GM21528 (cell line): ENCODE measurements around the gene ONECUT3.

Experiments
- ATAC-seq: cut with Tn5 transposase; IDR thresholded peaks from one replicate; pipeline ENCODE4 v1.9.1; 2021; ENCODE audit warnings: mild to moderate bottlenecking, moderate library complexity; ENCODE audit not compliant: unreplicated experiment, low FRiP score

The ONECUT3 gene

DNA sequence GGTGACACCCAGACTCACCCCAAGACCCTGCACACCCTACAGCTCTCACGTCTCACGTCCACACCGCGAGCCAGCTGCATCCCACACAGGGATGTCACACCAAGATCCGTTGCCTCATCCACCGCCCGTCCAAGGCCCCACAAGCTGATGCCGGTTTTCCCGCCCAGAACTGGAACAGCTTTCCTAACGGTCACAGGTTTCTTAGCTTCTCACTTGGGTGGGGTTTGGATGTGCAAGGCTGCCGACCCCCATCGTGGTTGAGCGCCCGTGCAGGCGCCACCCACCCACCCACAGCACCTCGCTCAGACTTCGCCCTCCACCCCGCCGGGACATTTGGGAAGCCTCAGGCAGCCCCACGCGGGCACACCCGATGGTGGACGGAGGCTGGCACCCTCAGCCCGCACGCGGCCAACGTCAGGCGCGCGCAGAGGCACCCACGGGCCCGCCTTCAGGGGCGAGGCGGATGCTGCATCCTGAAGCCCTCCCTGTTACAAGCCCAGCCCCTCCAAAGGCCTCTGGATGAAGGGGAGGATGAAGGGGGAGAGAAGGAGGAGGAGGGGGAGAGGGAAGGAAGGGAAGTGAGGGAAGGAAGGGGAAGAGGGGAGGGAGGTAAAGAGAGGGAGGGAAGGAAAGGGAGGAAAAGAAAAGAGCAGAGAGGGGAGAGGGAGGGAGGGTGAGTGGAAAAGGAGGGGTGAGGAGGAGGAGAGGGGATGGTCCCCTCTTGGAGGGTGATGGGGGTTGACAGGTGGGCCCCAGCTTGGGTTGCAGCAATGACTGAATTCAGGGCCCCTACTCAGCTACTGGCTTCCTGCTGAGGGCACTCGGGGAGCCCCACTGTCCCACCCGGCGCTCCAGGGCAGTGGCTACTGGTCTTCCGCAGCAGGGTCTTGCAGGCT is 12.8 kb downstream of the ONECUT3 start:
- ATAC-seq = no peak

DNA sequence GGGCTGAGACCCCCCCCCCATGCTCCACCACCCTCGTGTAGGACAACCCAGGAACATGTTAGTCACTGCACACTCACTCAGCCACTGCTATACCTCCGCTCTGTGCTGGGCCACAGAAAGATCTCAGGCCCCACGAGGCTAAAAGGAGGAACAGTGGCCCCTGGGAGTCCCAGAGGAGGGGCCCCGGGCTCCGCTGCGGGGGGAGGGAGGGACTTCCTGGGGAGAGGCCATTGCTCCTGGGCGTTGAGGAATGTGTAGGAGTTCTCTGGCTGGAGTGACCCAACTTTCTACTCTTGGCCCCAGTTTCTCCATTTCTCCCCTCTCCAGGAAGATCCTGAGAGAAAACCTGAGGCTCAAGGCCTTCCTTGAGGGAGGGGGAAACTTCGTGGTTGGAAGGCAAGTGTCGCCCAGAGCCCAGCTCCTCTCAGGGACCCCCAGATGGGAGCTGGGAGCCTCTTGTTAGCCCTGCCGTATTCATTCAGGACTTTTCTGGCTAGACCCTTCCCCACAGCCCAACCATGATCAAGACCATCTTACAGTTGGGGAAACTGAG is 13.6 kb downstream of the ONECUT3 start:
- no peak for ATAC-seq

DNA sequence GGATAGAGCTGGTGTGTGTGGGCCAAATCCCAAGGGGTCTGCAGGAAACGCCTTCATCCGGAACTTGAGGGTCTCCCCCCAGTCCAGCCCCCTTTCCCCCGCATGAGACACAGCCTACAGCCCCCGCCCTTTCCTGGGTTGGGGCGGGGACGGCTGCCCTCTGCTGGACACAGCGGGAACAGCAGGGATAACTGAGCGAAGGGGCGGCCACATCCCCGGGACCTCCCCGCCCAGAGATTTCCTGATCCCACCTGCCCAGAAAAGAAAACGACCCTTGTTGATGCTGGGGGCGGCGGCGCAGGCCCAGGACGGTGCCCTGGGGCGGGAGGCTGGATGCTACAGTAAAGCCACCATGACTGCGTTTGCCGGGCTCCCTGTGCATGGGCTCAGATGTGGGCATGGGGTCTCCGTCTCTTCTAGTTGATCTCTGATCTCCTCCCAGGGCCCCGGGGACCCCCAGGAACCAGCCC is 14.2 kb downstream of the ONECUT3 start:
- no peak for ATAC-seq

DNA sequence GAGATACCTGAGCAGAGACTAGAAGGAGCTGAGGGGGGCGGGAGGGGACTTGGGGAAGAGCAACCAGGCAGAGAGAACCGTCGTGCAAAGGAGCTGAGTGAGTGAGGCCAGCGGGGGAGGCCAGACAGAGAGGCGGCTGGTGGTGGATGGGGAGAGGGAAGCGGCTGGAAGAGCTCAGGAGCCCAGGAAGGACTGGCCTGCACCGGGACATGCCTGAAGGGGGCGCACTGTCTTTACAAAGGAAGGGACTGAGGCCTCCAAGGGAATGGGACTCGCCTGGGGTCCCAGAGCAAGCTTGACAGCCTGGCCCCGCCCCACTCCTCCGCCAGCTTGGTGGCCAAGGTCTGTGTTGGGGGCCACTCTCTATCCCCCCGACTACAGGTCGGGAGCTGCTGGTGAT is 14.9 kb downstream of the ONECUT3 start:
- no peak for ATAC-seq

DNA sequence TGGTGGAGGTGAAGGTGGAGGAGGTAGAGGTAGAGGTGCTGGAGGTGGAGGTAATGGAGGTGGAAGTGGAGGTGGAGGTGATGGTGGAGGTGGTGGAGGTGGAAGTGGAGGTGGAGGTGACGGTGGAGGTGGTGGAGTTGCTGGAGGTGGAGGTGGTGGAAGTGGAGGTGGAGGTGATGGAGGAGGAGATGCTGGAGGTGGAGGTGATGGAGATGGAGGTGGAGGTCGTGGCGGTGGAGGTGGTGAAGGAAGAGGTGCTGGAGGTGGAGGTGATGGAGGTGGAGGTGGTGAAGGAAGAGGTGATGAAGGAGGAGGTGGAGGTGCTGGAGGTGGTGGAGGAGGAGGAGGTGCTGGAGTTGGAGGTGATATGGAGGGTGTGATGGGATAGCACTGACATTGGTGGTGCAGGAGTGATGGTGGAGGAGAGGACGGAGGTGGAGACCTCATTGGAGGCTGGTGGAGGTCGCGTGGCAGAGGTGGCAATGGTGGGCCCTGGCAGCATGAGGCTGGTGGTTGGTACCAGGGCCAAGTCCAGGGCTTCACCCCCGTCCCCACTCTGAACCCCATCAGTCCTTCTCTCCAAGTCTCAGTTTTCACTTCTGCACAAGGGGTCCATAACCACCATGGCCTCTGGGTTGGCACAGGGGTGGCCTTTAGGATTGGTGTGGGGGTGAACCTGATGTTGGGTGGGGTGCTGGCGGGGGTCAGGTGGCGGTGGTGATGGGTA is 15.8 kb downstream of the ONECUT3 start:
- no peak for ATAC-seq

DNA sequence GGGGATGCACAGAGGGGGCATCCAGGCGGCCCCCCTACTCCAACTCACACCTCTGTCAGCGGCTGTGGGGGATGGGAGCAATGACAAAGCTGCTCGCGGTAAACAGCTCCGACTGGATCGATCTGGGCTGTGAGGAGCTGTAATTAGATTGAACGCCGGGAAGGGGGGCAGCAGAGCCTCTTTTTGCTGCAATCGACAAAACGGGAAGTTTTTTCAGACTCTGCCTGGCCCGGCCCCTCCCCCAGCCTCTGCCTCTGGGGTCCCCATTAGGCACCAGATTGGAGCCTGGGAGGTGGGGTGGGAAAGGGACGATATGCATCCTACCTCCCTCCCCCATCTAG is 16.3 kb downstream of the ONECUT3 start:
- ATAC-seq = no peak

DNA sequence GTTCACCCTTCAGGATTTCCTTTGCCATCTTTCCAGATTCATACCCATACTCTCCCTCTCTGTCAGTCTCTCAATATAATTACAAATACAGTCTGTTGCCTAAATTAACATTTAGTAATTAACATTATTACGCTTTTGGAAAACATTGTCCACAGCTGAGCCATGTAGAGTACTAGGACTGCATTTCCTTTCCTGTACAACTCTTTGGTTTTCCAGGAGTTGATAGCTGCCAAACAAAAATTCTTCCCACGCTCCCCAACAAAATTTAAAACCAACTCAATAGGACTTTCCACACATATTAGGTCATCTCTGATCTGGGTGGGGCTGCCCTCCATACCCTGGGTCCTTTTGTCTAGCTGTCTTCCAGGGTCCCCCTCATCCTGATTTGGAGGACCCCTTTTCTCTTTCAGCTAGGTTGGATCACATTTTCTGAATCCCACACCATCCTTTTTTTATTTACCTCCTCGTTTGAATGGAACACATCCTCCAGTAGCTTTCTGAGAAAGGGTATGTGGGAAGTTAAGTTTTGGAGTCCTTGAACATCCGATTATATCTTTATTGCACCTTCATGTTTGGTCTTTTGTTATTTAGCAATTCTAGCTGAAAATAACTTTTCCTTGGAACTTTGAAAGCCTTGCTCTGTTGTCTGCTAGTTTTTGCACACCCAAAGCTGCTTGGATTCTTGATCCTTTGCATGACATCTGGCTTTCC is 17.7 kb downstream of the ONECUT3 start:
- no peak for ATAC-seq

DNA sequence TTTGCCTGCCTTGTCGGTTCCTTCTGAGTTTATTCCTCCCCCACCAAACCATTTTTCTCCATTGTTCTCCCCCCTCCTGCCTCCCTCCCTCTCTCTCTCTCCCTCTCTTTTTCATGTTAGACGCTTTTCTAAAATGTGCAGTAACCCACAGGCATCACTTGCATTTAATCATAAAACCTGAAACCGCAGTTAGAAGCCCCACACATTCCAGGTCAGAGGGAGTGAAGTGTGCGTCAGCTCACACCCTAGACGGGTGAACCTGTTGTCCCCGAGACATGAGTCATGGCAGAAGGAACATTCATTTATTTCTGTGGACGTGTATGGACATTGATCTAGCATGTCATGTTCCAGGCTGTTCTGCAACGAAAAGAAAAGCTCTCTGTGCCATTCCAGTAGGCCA is 19.9 kb downstream of the ONECUT3 start:
- no peak for ATAC-seq

DNA sequence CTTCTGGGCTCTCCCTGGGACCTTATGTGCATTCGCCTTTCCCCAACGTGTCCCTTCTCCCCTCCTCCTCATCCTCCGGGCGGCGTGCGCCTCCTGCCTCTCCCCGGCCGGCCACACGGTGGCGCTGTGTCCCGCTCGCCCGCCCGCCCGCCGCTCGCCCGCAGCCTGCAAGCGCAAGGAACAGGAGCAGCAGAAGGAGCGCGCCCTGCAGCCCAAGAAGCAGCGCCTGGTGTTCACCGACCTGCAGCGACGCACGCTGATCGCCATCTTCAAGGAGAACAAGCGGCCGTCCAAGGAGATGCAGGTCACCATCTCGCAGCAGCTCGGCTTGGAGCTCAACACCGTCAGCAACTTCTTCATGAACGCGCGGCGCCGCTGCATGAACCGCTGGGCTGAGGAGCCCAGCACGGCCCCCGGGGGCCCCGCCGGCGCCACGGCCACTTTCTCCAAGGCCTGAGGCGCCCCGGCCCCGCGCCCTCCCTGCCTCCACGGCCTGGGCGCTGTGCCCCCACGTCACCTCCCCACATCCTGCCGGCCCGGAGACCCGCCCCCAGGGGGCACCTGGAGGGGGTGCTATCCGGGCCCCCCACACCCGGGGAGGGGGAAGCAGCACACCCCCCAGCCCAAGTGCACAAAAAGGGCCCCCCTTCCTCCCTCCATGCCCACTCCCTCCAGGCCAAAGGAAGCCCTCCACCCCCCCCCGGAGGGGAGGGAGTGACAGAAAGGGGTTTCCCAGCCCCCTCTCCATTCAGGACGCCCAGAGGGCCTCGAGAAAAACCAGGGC is 21.9 kb downstream of the ONECUT3 start:
- no peak for ATAC-seq

DNA sequence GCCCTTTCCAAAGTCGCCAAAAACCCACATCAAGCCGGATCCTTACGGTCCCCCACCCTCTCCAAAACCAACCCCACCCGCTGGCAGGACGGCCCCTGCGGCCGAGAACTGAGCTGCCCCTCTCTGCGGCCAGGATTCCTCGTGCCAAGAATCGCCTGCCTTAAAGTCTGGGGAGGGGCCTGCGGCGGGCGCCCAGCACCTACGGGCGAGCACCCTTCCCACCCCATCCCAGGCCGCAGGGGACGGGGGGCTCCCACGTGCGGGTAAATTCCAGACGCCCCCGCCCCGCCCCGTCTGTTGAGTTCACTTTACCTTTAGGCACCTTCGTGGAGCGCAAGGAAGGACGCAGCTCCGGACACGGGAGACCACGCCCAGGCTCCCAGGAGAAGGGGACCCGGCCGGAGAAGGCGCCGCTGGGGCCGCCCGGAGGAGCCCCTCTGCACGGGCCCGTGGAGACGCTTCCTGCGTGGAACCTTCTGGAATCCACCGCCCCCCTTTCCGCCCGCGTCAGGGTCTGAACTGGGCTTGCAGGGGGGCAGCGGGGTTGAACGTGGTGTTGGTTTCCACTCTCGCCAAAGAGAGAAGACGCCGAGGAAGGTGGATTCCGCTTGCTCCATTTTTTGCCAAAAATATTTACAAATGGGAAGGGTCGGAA is 22.8 kb downstream of the ONECUT3 start:
- no peak for ATAC-seq

DNA sequence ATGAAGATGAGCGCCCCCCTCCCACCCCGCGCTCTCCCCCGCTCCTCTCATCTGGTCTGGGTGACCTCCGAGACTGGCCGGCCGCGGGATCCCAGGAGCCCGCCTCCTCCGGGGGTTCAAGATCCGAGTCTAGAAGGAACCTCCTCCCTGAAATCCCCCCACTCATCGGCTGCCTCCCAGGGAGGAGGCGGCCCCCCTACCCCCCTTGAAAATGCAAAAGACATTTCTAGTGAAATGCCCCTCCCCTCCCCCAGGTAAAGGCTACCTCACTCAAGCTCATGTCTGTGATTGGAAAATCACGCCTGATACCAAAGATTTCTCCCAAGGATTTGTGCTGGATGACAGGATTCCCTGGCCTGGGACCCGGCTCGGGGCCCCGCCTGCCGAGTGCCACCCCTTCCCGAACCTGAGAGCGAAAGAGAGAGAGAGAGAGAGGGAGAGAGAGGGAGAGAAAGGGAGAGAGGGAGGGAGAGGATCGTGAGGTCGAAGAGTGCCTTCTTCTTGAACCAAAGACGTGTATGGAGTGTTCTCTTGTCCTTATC is 23.4 kb downstream of the ONECUT3 start:
- ATAC-seq = no peak

DNA sequence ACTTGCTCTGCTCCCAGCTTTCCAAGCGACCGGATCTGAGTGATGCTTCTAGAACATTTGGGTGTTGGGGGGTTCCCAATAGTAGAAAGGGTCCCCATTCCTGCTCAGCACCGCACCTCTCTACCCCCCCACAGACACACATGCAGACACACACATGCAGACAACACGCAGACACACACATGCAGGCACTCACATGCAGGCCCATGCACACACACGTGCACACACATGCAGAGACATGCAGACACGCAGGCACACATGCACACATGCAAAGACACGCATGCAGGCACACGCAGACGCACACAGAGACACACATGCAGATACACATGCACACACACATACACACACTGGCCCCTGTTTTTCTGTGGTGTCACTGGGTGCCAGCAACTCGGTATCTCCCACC is 23.8 kb downstream of the ONECUT3 start:
- ATAC-seq = no peak

DNA sequence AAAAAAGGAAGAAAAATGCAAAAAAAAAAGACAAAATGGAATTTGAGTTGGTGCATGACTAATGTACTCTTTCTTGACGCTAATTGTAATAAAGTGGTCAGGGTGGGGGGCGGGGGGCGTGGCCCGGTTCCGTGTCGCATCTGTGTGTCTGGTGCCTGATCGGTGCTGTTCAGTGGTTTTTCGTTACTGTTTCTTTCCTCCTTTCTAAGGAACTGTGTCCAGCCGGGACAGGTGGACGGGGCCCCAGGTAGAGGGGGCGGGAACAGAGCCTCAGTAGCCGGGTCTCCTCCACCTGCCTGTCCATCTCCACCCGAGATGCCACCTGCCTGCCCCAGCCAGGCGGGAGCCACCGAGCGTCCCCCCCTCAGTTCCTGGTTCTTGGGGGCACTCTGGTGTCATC is 26.3 kb downstream of the ONECUT3 start:
- ATAC-seq = no peak

DNA sequence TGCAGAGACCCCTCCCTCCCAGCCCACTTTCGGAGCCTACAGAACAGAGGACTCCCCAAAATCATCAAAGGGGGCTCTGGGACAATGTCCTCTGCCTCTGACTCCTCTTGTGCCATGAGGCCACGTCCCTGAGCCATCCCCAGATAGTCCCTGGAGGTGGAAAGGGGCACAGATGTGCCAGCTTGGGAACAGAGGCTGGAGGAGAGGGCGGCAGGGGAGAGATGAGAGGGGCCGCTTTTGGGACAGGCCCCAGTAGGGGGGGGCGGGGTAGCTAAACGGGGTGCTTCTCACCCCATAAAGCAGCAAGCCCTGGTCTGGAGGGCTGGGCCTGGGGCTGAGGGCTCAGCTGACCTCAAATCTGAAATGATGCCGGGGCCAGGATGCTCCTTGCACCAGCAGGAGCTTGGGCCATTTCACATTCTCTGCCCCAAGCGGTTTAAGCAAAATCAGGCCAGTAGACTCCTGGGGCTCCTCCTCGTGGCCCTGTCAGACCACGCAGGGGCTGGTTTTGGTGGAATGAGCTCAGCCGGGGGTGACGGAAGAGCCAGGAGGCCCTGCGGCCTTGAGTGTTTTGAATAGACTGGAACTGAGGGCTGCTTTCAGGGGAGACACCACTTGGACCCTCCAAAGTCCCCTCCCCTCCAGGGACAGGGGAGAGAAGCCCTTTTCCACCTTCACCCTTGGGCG is 27.1 kb downstream of the ONECUT3 start:
- ATAC-seq = no peak

DNA sequence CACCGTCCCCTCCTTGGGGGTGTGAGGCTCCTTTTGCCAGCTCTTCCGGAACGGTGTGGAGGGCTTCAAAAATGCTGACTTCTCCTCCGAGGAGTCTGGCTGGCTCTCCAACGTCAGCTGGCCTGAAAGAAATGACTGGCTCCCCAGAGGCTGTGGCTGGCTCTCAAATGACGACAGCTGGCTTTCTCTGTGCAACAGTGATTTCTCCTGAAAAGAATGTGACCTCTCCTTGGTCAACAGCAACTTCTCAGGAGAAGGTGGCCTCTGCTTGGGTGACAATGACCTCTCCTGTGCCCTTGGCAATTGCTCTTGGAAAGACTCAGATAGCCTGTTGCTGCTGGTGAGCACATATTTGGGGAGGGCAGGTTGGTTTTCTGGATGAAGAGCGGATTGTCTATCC is 29.2 kb downstream of the ONECUT3 start:
- no peak for ATAC-seq

DNA sequence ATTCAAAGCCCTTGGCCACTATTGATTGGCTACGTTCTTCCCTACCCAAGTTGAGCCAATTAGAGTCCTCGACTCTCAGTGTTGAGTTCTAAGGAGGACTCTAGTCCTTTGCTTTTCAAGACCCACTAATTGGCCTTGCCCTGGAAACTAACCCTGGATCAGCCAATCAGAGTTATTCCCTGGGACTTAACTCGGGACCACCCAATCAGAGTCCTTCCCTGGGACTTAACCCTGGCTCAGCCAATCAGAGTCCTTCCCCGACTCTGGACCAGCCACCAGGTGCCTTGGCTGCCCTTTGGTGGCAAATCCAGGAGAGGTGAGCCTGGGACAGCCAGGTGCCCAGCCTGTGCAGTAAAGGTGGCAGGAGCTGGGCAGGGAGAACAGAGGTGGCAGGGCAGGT is 30.0 kb downstream of the ONECUT3 start:
- no peak for ATAC-seq

DNA sequence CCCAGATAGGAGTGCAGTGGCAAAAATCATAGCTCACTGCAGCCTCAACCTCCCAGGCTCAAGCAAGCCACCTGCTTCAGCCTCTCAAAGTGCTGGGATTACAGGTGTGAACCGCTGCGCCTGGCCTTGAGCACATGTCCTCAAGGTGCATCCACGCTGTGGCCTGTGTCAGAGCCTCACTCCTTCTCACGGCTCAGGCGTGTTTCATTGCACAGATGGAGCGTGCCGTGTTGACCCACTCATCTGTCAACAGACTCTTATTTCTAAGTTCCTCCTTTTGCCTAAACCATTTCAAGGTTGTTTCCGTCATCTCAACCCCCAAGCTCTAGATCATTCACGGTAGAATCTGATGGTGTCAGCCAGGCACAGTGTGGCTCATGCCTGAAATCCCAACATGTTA is 30.6 kb downstream of the ONECUT3 start:
- no peak for ATAC-seq

DNA sequence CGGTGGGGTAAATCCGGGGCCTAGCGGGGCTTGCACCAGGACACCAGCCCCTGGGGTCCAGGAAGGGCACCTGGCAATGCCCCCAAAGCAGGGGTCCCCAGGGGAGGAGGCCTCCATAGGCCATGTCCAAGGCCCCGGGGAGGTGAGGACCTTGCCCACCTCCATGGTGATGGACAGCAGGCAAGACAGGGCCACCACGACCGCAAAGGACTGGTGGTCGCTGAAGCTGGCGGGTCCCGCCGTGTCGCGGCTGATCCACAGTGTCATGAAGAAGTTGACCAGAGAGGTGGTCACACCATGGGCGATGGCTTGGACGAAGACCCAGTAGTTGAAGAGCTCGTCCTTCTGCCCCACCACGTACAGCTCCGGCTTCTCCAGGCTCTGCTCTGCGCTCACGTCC is 32.0 kb downstream of the ONECUT3 start:
- ATAC-seq = no peak

DNA sequence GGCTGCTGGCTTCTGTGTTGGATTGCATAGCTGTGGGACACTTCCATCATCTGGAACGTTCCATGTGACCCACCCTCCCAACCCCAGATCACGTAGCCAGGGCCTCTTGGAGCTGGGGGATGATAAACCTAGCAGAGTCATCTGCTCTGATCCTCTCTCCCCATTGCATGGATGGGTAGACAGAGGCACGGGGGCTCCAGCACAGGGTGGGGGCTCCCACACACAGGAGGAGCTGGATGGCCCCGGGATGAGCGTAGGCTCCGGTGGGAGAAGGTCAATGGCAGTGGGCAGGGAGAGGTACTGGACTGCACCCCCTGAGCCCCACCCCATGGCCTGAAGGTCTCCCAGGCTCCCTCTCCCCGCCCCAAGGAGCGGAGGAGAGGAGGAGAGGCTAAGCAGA is 33.4 kb downstream of the ONECUT3 start:
- ATAC-seq = no peak
